Bone marrow (tissue), 2 donors: ENCODE measurements around the gene RAB6B.
"Not testable (repeated sequence)": the region's sequence is repeated elsewhere in the genome, so short reads cannot be mapped to it uniquely, and the experiment has no call there.

ENCODE experiments used
- DNase-seq, 2 donors: peaks; one replicate each; lab custom pipeline; 2025; lab: John Stamatoyannopoulos, UW

The RAB6B gene

DNA sequence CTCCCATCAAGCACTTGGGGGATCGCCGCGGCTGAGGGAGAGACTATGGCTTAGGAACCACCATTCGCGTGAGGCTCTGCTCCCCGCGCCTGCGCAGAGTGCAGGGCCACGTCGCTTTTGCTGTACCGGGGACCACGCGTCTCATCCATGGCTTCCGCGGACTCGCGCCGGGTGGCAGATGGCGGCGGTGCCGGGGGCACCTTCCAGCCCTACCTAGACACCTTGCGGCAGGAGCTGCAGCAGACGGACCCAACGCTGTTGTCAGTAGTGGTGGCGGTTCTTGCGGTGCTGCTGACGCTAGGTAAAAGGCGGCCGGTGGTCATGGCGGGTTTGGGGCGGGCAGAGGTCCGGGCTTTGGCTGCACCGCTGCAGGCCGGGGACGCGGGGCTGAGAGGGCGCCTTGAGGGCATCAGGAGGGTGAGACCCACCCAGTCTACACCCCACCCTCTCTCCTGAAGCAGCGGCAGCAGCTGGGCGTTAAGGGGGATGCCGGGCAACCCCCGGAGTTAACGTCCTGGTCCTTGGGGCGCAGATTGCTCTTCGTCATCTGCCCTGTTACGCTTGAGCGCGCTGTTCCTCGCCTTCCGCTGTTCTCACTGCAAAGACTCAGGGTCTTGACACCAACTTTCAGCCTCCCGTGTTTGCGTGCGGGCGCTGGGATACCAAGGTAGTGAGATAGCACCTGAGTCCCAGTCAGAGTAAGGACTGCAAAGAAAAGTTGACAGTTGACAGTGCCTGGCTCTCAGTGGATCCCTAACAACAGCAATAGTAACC, 89.8 kb downstream of the RAB6B start, which contains the start of gene SRPRB:
SRPRB (plus strand) TSS at position 114 of the 774 bp plus-strand sequence; CDS start at position 148, 34 bp downstream.
- DNase-seq: peak; percentile 75 to 87

DNA sequence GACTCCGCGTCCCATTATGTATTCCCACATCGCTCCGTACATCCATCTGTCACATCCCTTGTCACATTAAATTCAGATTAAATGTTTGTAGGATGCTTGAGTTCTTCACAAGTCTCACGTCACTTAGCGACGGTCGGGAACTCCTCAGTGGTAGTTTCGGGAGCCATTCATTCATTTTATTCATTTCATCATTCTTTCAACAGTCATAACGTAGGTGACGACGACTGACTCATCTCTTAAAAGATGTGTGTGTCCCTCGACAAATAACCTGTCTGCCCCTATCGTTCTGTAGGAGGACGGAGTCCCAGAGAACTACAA, 90.3 kb downstream of the RAB6B start:
- DNase-seq: no peak

- DNase-seq: no peak
Measured at GRCh38 chr3:133804896-133805295, 90.8 kb downstream of the RAB6B start.

DNA sequence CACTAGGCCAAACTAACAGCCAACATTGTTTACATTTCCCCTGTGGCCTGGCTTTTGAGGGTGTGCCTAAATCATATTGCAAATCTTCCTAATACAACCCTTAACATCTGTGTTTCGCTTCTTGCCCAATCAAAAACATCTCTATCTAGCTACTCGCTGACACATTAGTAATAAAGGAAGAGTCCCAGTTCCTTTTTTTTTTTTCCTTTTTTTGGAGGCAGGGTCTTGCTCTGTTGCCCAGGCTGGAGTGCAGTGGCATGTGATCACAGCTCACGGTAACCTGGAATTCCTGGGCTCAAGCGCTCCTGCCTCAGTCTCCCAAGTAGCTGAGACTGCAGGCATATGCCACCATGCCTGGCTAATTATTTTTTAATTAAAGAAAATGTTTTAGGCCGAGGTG, 92.2 kb downstream of the RAB6B start:
- no peak for DNase-seq

GRCh38 chr3:133799794-133800585, 95.7 kb downstream of the RAB6B start:
- DNase-seq: no peak

DNA sequence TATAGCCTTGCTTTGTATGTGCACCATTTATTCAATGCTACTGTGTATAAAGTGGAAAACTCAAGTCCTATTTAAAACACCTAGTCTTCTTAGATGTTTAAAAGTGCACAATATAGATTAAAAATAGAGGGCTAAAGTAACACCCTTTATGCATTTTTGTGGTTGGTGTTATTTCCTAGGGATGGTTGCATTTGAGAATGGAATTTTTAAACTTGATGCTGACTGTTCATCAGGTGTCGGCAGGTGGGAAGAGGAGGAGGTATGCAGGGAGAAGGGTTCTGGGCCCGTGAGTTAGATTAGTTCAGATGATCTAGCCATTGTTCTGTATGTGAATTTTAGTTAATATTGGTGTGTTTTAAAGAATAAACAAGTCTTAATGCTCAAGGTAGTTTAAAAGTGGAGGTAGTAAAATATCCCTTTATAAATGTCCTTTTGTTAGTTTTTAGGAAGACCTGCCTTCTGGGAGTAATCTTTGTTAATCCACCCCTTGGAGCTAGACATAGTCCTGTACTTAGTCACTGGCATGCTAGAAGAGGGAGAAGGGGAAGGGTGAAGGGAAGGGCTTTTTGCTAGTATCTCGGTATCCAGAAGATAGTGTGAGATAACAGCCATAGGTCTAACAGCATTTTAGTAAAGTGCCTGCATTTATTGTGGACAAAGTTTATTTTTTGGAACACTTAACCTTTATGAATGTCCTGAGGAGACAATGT, 98.1 kb downstream of the RAB6B start:
- no peak for DNase-seq

GRCh38 chr3:133792171-133792763, 103.4 kb downstream of the RAB6B start:
- no peak for DNase-seq

DNA sequence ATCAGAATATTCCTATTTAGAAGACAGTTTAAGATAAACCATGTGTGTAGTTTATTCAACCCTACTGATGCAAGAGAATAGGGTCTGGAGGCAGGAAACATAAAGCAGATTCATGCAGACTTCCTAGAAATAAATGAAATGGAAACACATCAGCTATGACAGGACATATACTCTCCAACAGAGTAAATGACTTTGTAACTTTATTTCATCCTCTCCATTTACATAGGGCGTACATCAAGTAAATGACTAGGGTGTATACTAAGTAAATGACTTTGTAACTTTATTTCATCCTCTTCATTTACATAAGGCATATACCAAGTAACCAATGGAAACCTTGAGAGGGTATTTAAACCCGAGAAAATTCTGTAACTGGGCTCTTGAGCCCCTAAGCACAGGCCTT, 107.7 kb downstream of the RAB6B start:
- DNase-seq: no peak

DNA sequence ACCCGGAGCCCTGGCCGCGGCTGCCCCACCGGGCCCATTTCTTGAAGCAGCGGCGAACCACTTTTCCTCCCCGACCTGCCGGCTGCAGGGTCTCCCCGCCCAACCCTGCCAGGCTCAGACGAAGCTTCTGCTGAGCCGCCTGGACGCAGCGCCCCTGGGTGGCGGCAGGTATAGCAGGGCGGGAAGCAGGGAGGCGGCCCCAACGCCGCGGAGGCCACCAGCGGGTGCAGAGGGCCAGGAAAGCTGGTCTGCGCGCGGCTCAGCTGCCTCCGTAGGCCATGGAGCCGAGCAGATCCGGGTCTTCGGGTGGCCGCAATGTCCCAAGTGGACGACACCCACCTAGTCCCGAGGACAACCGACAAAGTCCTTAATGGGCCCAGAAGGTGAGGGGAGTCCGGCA, 111.9 kb downstream of the RAB6B start:
- no peak for DNase-seq

GRCh38 chr3:133782454-133782853, 113.2 kb downstream of the RAB6B start:
- no peak for DNase-seq

- DNase-seq: no peak
Measured at GRCh38 chr3:133781570-133781969, 114.1 kb downstream of the RAB6B start.

GRCh38 chr3:133780756-133781155, 114.9 kb downstream of the RAB6B start:
- not testable (repeated sequence) for DNase-seq

DNA sequence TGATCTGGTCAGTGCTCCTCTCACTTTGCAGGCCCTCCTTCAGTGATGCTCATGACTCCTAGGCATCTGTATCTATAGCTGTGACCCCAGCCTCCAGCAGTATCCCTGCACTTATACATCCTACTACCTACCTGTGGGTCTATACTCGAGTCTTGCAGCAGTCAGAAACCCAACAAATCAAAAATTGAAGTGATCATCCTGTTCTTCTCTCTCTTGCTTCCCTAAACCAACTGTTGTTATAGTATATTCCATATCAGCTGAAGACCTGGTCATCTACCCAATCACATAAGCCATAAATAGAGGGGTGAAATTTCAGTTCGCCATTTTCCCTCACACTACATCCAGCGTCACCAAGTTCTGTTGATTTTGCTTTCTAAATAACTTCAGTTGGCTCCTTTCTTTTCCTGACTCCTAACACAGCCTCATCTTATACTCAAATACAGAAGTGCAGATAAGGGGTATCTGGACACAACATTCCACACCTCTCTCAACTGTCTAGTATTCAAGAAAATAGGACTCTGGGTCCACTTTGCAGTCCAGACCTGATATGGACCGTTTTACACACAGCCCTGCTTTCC, 116.0 kb downstream of the RAB6B start:
- DNase-seq: no peak

GRCh38 chr3:133777807-133778568, 117.7 kb downstream of the RAB6B start:
- no peak for DNase-seq

- DNase-seq: no peak
Measured at GRCh38 chr3:133776794-133777438, 118.8 kb downstream of the RAB6B start.

DNA sequence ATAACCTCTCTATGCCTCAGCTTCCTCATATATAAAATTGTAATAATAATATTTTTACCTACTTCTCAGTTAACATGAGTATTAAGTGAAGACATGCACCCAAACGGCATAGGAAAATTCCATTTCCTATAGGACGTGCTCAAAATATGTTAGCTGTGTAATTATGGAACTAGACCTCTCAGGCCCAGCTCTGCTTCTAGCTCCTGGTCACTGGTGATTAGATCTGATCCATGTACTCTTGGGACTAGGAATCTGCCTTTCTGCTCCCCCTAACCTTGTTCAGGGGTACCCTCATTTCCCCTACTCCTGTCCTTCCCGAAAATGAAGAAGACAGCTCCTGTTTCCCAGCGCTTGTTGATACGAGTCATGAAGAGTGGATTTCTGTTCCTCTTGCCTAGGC, 119.8 kb downstream of the RAB6B start:
- DNase-seq: no peak

DNA sequence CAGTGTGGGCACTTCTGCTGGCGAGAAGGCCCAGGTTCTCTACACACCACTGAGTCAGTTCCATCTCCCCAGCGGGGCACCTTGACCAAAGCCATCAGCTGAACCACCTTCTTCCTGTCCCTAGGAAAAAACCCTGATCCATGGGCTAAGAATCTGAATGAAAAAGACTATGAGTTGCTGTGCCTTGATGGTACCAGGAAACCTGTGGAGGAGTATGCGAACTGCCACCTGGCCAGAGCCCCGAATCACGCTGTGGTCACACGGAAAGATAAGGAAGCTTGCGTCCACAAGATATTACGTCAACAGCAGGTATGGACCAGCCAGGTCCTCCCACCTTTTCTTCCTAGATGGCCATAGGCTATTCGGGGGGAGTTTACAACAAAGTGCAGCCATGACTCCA, 120.4 kb downstream of the RAB6B start:
- DNase-seq: no peak
